CD4-positive, alpha-beta T cell treated with Interleukin-15 for 4 hours (primary cell): ENCODE measurements around the gene RCL1.
"Not testable (repeated sequence)": the region's sequence is repeated elsewhere in the genome, so short reads cannot be mapped to it uniquely, and the experiment has no call there.

Experiments used
- DNase-seq: peaks from one replicate; pipeline ENCODE4 v3.0.0-alpha.2; 2020; ENCODE audit warnings: low spot score

Gene RCL1

GRCh38 chr9:4792572-4793458, at the start of gene RCL1:
RCL1 (plus strand) TSS chr9:4792944; CDS start chr9:4793092, 148 bp downstream.
- DNase-seq, result peak; percentile 95

GRCh38 chr9:4743131-4743875, 49.4 kb upstream of the RCL1 start:
- DNase-seq, result no peak

- no peak for DNase-seq
Observed at GRCh38 chr9:4746278-4747030, 46.3 kb upstream of the RCL1 start.

- DNase-seq, result no peak
Observed at GRCh38 chr9:4748612-4749011, 44.1 kb upstream of the RCL1 start.

- DNase-seq, result peak; percentile 53
Observed at GRCh38 chr9:4750023-4750673, 42.6 kb upstream of the RCL1 start.

- DNase-seq, result not testable (repeated sequence)
Observed at GRCh38 chr9:4754530-4754929, 38.2 kb upstream of the RCL1 start.

- no peak for DNase-seq
Observed at GRCh38 chr9:4755026-4755609, 37.6 kb upstream of the RCL1 start.

- no peak for DNase-seq
Observed at GRCh38 chr9:4756420-4756819, 36.3 kb upstream of the RCL1 start.

- no peak for DNase-seq
Observed at GRCh38 chr9:4760122-4760521, 32.6 kb upstream of the RCL1 start.

- DNase-seq, result peak; percentile 85
Observed at GRCh38 chr9:4762108-4762885, 30.4 kb upstream of the RCL1 start.

- no peak for DNase-seq
Observed at GRCh38 chr9:4762886-4763541, 29.7 kb upstream of the RCL1 start.

- DNase-seq, result no peak
Observed at GRCh38 chr9:4764033-4764432, 28.7 kb upstream of the RCL1 start.

GRCh38 chr9:4768681-4769080, 24.1 kb upstream of the RCL1 start:
- no peak for DNase-seq

- DNase-seq, result no peak
Observed at GRCh38 chr9:4769321-4770080, 23.2 kb upstream of the RCL1 start.

- no peak for DNase-seq
Observed at GRCh38 chr9:4771788-4772187, 21.0 kb upstream of the RCL1 start.

GRCh38 chr9:4774209-4774608, 18.5 kb upstream of the RCL1 start:
- no peak for DNase-seq

GRCh38 chr9:4774958-4775357, 17.8 kb upstream of the RCL1 start:
- not testable (repeated sequence) for DNase-seq

GRCh38 chr9:4780651-4781050, 12.1 kb upstream of the RCL1 start:
- DNase-seq, result no peak

GRCh38 chr9:4781408-4781807, 11.3 kb upstream of the RCL1 start:
- no peak for DNase-seq
